ENCODE measurements around the gene ECE2.
"Not testable (repeated sequence)": the region's sequence is repeated elsewhere in the genome, so short reads cannot be mapped to it uniquely, and the experiment has no call there.

Gene ECE2

DNA sequence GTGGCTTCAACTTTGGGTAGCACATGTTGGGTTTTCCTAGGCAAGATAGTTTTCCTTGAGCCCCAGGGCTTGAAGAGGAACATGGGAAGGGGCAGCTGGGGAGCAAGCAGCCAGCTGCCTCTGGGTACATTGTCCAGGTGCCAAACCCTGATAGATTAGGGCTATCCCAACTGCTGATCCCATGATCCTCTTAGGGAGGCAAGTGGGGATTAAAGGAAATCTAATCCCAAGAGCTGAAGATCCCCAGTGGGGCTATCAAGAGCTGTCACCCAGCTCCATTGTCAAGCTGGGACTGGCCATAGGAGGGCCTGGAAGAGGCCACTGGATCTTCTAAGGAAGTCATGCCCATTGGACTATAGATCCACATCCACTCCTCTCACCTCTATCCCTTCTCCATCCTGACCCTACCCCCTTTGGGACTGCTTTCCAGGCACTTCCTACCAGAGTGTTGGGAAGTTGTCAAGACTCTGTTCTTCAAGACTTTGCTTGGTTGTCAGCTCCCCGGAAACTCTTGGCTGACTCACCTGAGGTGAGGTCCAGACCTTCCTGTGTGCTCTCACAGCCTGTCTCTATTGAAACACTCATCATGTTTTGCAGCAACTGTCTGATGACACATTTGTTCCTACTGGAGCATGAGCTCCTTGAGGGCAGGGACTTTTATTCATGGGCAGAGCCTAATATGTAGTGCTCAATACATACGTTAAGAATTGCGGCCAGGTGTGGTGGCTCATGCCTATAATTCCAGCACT is 20.4 kb upstream of the ECE2 start:
- Mint-ChIP-seq H3K4me3 (no peak overlapping the region), H3K4me1 (ENCODE audit: low read depth) (peaks cover 12% of the 10 kb centered on the region), H3K36me3 (peaks cover 15% of the 10 kb centered on the region), H3K27ac (peak overlapping the region; percentile 17), H3K9me3 (ENCODE audit: low read depth) (no peaks in the 10 kb centered on the region), H3K27me3 (peaks cover 2% of the 10 kb centered on the region)

DNA sequence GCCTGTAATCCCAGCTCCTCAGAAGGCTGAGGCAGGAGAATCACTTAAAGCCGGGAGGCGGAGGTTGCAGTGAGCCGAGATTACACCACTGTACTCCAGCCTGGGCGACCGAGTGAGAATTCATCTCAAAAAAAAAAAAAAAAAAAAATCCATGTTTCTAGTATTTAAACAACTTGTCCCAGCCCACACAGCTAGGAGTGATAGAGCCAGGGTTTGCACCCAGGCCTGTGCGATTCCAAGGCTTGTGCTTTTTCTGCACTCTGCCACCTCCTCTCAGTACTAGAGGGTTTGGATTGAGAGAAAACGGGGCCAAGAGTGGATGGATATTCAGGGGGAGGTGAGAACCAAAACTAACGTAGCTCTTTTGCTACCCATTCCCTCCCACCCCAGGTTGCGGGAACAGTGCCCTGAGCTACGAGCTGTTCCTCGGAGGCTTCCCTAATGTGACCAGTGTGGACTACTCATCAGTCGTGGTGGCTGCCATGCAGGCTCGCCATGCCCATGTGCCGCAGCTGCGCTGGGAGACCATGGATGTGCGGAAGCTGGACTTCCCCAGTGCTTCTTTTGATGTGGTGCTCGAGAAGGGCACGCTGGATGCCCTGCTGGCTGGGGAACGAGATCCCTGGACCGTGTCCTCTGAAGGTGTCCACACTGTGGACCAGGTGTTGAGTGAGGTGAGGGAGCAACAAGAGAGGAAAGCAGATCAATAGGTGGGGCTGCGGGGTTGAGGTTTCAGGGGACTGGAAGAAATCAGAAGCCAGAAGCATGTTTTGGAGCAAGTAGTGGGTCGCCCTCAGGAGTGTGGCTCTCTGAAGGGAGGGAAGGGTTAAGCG is 18.5 kb upstream of the ECE2 start:
- Mint-ChIP-seq H3K27ac (no peak overlapping the region), H3K36me3 (peaks cover 15% of the 10 kb centered on the region), H3K9me3 (ENCODE audit: low read depth) (no peaks in the 10 kb centered on the region), H3K4me1 (ENCODE audit: low read depth) (peaks cover 17% of the 10 kb centered on the region), H3K4me3 (no peak overlapping the region), H3K27me3 (peaks cover 7% of the 10 kb centered on the region)

DNA sequence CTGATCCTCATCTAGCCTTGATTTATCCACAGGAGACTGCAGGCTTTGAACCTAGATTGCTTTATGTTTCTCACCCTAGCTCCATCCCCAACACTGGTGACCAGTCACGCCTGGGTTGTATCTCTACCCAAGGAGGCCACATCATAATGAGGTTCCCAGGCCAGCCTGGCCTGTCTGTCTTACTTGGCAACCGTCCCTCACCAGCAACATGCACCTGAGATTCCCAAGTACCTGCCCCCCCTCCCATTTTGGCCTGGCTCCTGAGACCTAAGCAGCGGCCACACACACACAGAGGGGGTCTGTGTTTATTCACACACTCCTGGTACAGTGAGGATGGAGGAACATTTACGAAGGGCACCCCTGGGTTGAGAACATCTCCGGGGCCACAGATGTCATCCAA is 16.9 kb upstream of the ECE2 start:
- H3K27ac Mint-ChIP-seq = no peak overlapping the region
- peaks cover 10% of the 10 kb centered on the region for H3K27me3 Mint-ChIP-seq
- peaks cover 12% of the 10 kb centered on the region for H3K36me3 Mint-ChIP-seq

DNA sequence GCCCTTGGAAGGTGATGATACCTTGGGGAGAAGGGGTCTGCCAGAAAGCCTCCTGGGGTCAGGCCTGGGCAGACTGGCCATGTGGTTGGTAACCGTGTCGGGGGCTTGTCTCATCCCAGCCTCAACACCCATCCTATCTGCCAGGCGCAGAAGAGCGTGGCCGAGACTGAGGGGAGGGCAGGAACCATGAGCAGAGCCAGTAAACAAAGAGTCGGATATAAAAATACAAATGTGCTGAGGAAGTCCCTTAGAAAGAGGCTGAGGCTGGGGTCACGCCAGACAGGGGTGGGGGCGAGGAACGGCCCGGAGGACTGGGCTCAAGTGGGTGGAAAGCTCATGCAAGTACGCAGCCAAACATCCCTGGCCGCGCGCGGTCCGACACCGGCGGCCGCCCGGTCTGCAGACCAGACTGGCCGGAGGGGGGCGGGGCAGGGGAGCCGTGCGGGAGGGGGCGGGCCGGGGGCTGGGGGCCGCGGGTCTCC is 16.4 kb upstream of the ECE2 start:
- H3K4me1 Mint-ChIP-seq (ENCODE audit: low read depth) = peaks cover 21% of the 10 kb centered on the region
- H3K27ac Mint-ChIP-seq = no peak overlapping the region

More for the DNA sequence above, 16.9 kb upstream of the ECE2 start:
- peaks cover 21% of the 10 kb centered on the region for H3K4me1 Mint-ChIP-seq (ENCODE audit: low read depth)
- peak overlapping the region; percentile 33 for H3K4me3 Mint-ChIP-seq
- no peaks in the 10 kb centered on the region for H3K9me3 Mint-ChIP-seq (ENCODE audit: low read depth)

DNA sequence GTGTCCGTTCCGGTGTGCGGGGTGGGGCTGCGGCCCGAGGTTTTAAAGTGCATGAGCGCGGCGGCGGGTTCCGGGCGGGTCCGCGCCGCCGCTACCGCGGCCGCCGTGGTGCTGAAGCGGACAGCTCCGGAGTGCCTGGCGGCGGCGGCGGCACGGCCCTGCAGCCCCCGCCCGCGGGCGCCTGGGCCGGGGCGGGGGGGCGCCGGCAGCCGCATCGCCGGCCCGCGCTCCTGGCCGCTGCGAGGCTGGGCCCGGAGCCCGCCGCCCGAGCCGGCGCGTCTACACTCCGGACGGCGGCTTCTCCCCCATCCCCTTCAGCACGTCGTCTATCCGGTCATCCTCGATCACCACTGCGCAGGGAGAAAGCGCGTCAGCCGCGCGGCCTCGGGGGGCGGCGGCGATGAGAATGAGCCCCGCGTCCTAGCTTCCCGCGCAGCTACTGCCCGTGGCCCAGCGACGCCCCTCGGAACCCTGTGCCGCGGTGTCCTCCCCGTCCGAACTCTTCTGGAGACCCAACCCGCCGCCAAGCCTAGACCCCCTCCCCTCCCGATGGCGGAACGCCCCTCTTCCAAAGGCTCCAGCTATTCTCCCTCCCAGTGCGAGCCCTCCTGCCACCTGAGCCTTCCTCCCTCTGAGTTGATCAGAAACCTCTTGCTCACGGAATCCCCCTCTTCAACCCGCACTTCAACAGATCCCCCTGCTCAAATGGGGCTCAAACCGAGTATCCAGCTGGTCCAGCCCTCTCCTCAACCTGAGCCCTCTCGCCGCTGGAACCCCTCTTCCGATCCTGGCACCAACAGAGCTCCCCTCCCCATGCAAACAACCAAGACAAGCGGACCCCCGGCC is 15.7 kb upstream of the ECE2 start:
- H3K27ac Mint-ChIP-seq = no peak overlapping the region
- H3K36me3 Mint-ChIP-seq = peaks cover 10% of the 10 kb centered on the region
- peak overlapping the region; percentile 83 for H3K4me3 Mint-ChIP-seq
- peaks cover 20% of the 10 kb centered on the region for H3K4me1 Mint-ChIP-seq (ENCODE audit: low read depth)
- peaks cover 17% of the 10 kb centered on the region for H3K27me3 Mint-ChIP-seq
- H3K9me3 Mint-ChIP-seq (ENCODE audit: low read depth) = no peaks in the 10 kb centered on the region

More for the DNA sequence above, 16.4 kb upstream of the ECE2 start:
- peaks cover 12% of the 10 kb centered on the region for H3K36me3 Mint-ChIP-seq
- H3K4me3 Mint-ChIP-seq = peak overlapping the region; percentile 75
- no peaks in the 10 kb centered on the region for H3K9me3 Mint-ChIP-seq (ENCODE audit: low read depth)
- H3K27me3 Mint-ChIP-seq = peaks cover 13% of the 10 kb centered on the region

DNA sequence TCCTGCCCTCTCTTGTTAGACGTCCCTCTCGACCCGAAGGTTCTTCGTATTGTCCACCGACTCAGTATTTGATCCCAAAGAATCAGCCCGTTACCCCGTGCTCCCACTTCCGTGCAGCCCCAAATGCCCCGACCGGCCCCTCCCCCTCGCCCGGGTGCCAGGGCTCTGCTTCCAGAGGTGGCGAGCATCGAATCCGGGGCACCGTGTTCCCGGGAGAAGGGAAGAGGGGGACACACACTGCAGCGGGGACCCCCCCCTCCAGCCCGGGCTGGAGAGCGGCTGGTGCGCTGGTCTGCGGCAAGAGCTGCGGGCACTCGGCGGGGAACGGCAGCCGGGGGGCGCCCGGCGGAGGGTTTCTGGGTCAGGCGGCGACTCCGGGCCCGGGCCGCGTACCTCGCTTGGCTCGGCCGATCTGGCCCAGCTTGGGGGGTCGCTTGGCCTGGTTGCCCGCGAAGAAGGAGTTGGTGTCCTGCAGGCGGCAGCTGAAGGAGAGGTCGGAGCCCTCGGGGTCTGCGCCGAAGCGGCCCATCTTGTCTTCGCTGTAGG is 15.0 kb upstream of the ECE2 start:
- H3K36me3 Mint-ChIP-seq = peaks cover 7% of the 10 kb centered on the region
- peaks cover 19% of the 10 kb centered on the region for H3K27me3 Mint-ChIP-seq
- H3K4me1 Mint-ChIP-seq (ENCODE audit: low read depth) = peaks cover 17% of the 10 kb centered on the region
- peak overlapping the region; percentile 83 for H3K4me3 Mint-ChIP-seq
- H3K27ac Mint-ChIP-seq = no peak overlapping the region
- no peaks in the 10 kb centered on the region for H3K9me3 Mint-ChIP-seq (ENCODE audit: low read depth)

DNA sequence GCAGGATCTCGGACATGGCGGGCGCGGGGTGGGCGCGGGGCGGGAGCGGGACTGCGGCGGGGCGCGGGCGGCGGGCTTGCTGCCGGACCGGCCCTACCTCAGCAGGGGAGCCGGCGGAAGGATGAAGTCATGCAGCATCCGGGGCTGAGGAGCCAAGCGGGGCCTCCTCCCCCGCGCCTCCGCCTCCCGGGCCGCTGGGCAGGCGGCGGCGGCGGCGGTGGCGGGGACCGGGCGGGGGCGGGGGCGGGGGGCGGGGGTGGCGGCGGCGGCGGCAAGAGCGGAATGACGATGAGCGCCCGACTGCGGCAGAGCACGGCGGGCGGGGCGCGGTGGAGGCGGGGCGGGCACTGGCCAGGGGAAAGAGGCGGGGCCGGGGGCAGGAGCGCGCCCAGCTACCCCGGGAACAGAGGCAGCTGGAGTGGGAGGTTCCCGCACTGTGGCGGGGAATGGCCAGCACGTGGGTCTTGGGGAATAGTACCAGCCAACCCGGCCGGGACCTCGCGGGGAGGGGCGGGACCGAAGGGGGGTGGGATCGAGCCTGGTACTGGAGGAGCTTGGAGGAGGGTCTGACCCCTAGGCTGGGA is 14.5 kb upstream of the ECE2 start, which contains the start of gene CAMK2N2:
Gene CAMK2N2, minus strand, starts transcription at position 284 of the 584 bp plus-strand sequence. Its CDS starts 268 bp downstream, at position 16.
- Mint-ChIP-seq H3K4me3 (peak within 1 kb of the TSS; percentile 94), H3K4me1 (ENCODE audit: low read depth) (peaks cover 15% of the 10 kb centered on the region), H3K36me3 (peaks cover 6% of the 10 kb centered on the region), H3K27me3 (peaks cover 19% of the 10 kb centered on the region), H3K27ac (no peak within 1 kb of the TSS), H3K9me3 (ENCODE audit: low read depth) (no peaks in the 10 kb centered on the region)

DNA sequence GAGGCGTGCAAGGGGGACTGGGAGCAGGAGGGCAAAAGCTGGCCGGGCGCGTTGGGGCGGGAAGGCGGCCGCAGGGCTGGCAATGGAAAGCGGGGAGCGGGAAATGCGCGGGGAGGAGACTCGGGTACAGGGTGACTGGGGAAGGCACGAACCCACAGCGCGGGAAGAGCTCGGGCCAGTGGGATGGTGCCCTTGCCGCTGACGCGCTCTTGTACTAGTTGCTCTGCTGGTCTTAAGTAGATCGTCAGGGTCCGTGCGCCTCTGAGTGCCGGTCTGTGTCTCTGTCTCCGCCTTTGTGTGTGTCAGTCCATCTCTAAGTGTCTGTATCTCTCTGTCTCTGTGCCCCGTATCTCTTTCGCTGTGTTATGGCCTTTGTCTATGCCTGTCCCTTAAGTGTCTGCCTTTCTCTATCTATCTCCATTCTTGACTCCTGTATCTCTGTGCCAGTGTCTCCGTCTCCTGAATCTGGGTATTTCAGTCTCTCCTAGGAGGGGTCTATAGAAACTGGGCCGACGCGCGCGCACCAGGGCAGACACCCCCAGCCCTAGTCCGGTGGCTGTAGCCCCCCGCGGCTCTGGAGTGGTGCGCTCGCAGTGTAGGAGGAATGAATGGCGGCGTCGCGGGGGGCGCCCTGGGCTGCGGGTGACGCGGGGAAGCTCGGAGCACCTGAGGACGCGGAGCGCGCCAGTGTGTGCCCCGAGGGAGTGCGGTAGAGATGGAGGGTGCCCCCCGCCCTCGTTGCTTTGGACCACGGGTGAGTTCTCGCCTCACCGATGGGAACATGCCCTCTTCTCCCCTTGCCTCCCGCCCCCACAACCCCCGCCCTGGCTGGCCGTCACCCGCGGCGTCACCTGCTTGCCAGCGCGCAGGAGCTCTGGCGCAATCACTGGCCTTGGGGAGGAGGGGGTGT is 13.7 kb upstream of the ECE2 start:
- Mint-ChIP-seq H3K36me3 (peaks cover 6% of the 10 kb centered on the region), H3K4me1 (ENCODE audit: low read depth) (peaks cover 15% of the 10 kb centered on the region), H3K4me3 (peak overlapping the region; percentile 94), H3K27ac (no peak overlapping the region), H3K9me3 (ENCODE audit: low read depth) (no peaks in the 10 kb centered on the region), H3K27me3 (peaks cover 19% of the 10 kb centered on the region)

DNA sequence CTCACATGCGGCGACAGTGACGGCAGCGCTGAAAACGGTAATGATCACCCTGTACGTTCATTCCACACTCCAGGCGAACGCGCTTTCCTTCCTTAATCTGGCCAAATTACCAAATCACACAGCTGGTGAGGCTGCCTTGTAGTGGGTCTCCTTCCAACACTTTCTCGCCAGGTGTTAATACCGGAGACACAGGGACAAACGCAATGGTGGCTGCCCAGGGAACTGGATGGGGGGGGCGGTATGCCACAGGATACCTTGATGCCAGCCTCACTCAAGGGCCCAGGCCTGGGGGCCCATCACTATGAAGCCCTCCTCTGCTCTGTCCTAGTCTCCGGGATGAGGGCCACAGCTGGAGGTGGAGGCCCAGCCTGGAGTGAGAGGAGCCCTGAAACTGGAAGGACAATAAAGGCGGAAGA is 13.1 kb upstream of the ECE2 start:
- peaks cover 15% of the 10 kb centered on the region for H3K4me1 Mint-ChIP-seq (ENCODE audit: low read depth)
- no peak overlapping the region for H3K27ac Mint-ChIP-seq
- H3K36me3 Mint-ChIP-seq = peaks cover 9% of the 10 kb centered on the region
- no peaks in the 10 kb centered on the region for H3K9me3 Mint-ChIP-seq (ENCODE audit: low read depth)
- H3K4me3 Mint-ChIP-seq = peak overlapping the region; percentile 78
- H3K27me3 Mint-ChIP-seq = peaks cover 19% of the 10 kb centered on the region

DNA sequence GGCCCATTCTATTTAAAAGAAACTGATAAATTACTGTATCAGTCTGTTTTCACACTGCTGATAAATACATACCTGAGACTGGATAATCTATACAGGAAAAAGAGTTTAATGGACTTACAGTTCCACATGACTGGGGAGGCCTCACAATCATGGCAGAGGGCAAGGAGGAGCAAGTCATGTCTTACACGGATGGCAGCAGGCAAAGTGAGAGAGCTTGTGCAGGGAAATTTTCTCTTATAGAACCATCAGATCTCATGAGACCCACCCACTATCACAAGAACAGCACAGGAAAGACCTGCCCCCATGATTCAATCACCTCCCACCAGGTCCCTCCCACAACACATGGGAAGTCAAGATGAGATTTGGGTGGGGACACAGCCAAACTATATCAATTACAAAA is 8.6 kb upstream of the ECE2 start:
- H3K27ac Mint-ChIP-seq; H3K36me3 Mint-ChIP-seq; H3K9me3 Mint-ChIP-seq (ENCODE audit: low read depth); H3K4me3 Mint-ChIP-seq; H3K4me1 Mint-ChIP-seq (ENCODE audit: low read depth): not testable (repeated sequence)
- peaks cover 12% of the 10 kb centered on the region for H3K27me3 Mint-ChIP-seq

DNA sequence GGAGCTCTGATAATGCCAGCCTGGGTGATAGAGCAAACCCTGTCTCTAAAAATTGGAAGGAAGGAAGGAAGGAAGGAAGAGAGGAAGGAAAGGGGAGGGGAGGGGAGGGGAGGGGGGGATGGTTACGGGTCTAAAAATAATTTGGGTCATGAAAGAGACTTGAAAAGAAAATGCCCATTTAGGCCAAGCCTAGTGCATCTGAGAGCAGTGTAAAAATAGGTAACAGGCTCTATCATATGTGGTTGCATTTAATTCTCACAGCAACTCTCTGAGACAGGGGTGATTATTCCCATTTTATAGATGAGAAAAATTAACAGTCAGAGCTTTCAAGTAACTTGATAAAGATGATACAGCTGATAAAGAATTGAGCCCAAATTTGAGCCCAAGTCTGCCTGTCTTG is 3.6 kb upstream of the ECE2 start:
- Mint-ChIP-seq H3K4me3 (no peak overlapping the region), H3K9me3 (ENCODE audit: low read depth) (no peaks in the 10 kb centered on the region), H3K27me3 (peaks cover 20% of the 10 kb centered on the region), H3K27ac (no peak overlapping the region), H3K36me3 (peaks cover 5% of the 10 kb centered on the region), H3K4me1 (ENCODE audit: low read depth) (peaks cover 8% of the 10 kb centered on the region)

DNA sequence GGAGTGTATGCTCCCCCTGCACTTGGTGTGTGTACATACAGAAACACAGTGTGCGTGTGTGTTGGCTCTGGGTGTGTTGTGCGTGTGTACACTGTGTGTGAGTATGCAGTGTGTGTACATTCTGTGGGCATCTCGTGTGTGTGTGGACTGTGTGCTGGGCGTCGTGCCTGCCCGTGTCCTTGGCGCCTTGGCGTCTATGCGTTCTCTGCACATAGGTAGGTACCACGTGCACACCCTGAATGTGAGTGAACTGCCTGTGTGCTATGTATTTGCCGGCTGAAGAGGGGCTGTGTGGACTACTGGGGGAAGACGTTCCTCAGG is 481 bp upstream of the ECE2 start:
- H3K27ac Mint-ChIP-seq = no peak overlapping the region
- no peaks in the 10 kb centered on the region for H3K9me3 Mint-ChIP-seq (ENCODE audit: low read depth)
- peak overlapping the region; percentile 46 for H3K4me3 Mint-ChIP-seq
- peaks cover 23% of the 10 kb centered on the region for H3K27me3 Mint-ChIP-seq
- peaks cover 8% of the 10 kb centered on the region for H3K4me1 Mint-ChIP-seq (ENCODE audit: low read depth)
- H3K36me3 Mint-ChIP-seq = peaks cover 3% of the 10 kb centered on the region

DNA sequence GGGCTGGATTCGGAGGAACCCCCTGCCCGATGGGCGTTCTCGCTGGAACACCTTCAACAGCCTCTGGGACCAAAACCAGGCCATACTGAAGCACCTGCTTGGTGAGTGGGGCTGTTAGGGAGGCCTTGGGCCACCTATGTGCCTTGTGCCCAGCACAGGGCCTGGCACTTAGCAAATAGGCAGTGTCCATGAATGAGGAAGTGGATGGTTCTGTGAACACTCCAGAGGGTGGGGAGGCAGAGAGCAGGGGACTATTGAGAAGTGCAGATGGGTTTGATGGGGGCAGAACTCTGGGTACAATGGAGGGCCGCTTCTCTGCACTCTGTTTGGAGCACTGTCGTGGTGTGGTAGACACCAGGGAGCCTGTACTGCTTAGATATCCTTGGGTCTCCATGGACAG is 1.5 kb downstream of the ECE2 start:
- no peak overlapping the region for H3K4me3 Mint-ChIP-seq
- no peaks in the 10 kb centered on the region for H3K9me3 Mint-ChIP-seq (ENCODE audit: low read depth)
- peaks cover 23% of the 10 kb centered on the region for H3K27me3 Mint-ChIP-seq
- H3K4me1 Mint-ChIP-seq (ENCODE audit: low read depth) = peaks cover 8% of the 10 kb centered on the region
- H3K27ac Mint-ChIP-seq = no peak overlapping the region
- peaks cover 3% of the 10 kb centered on the region for H3K36me3 Mint-ChIP-seq

Measured in activated naive CD8-positive, alpha-beta T cell (primary cell).